CD1c-positive myeloid dendritic cell (primary cell): ENCODE data around the gene TRIP13.
A peak's percentile ranks its signal among the peaks of the same experiment; 100 is the strongest.
"Not testable (repeated sequence)": the region's sequence is repeated elsewhere in the genome, so short reads cannot be mapped to it uniquely, and the experiment has no call there.

Experiments
- DNase-seq: peaks from one replicate; pipeline ENCODE4 v3.0.0-alpha.2; 2016; ENCODE audit errors: extremely low spot score

Gene TRIP13

GRCh38 chr5:891837-892393 lies 769 bp upstream of the TRIP13 start:
- DNase-seq: peak; percentile 8

GRCh38 chr5:893137-893506 lies 438 bp downstream of the TRIP13 start:
- DNase-seq: no peak

GRCh38 chr5:893711-894110 lies 1.0 kb downstream of the TRIP13 start:
- DNase-seq: no peak

- no peak for DNase-seq
Observed at GRCh38 chr5:900781-901180, 8.1 kb downstream of the TRIP13 start.

- no peak for DNase-seq
Observed at GRCh38 chr5:902129-902916, 9.6 kb downstream of the TRIP13 start.

- DNase-seq: no peak
Observed at GRCh38 chr5:903756-904096, 11.0 kb downstream of the TRIP13 start.

GRCh38 chr5:905139-905642 lies 12.5 kb downstream of the TRIP13 start:
- DNase-seq: no peak

GRCh38 chr5:907366-907910 lies 14.8 kb downstream of the TRIP13 start:
- DNase-seq: no peak

GRCh38 chr5:908172-908571 lies 15.5 kb downstream of the TRIP13 start:
- no peak for DNase-seq

- no peak for DNase-seq
Observed at GRCh38 chr5:909086-909485, 16.4 kb downstream of the TRIP13 start.

GRCh38 chr5:909994-910768 lies 17.5 kb downstream of the TRIP13 start:
- DNase-seq: no peak

GRCh38 chr5:910769-911160 lies 18.1 kb downstream of the TRIP13 start:
- no peak for DNase-seq

- no peak for DNase-seq
Observed at GRCh38 chr5:911601-912000, 18.9 kb downstream of the TRIP13 start.

GRCh38 chr5:912280-913091 lies 19.8 kb downstream of the TRIP13 start:
- peak; percentile 17 for DNase-seq

- DNase-seq: no peak
Observed at GRCh38 chr5:914174-914573, 21.5 kb downstream of the TRIP13 start.

- no peak for DNase-seq
Observed at GRCh38 chr5:914612-915011, 21.9 kb downstream of the TRIP13 start.

GRCh38 chr5:915346-915745 lies 22.7 kb downstream of the TRIP13 start:
- not testable (repeated sequence) for DNase-seq

- no peak for DNase-seq
Observed at GRCh38 chr5:915946-916345, 23.3 kb downstream of the TRIP13 start.

- no peak for DNase-seq
Observed at GRCh38 chr5:916441-917293, 24.0 kb downstream of the TRIP13 start.

GRCh38 chr5:918717-919116 lies 26.0 kb downstream of the TRIP13 start:
- not testable (repeated sequence) for DNase-seq
